Panc1 (cell line): Measurements from ENCODE around the gene RGCC. TPM values are rescaled to one million over a fixed set of nuclear protein-coding genes. Genes with fewer than 3 reads are reported as not detected.

Experiments
- ATAC-seq: fragments of 200-7000 bp; cut with Tn5 transposase; 2 replicates; pipeline ENCODE4 v1.9.1; 2020; ENCODE audit warnings: mild to moderate bottlenecking, moderate library complexity
- BruUV-seq: library from RNA; stranded (reverse); fragments of 400-500 nt; replicated peaks from 2 replicates; lab custom pipeline; 2021; lab: Mats Ljungman, UMichigan
- CTCF ChIA-PET: fragments of 300-600 bp; sonication (Branson Sonifier 250); formaldehyde crosslinking; loops from one replicate; lab custom pipeline; 2022; ENCODE audit warnings: antibody characterized with exemption; lab: Charles Lee
- POLR2A ChIA-PET: fragments of 300-600 bp; sonication (Branson Sonifier 250); formaldehyde crosslinking; loops from one replicate; lab custom pipeline; 2022; ENCODE audit warnings: antibody characterized with exemption; lab: Charles Lee
- DNase-seq: peaks from one replicate; pipeline ENCODE4 v3.0.0-alpha.2; 2010; ENCODE audit warnings: low read depth, low spot score
- H3K27ac ChIP-seq: 2 replicates; pipeline ENCODE4 v1.5.1; 2011; ENCODE audit warnings: mild to moderate bottlenecking, low read length, inconsistent platforms
- H3K27me3 ChIP-seq: fragments of 200-500 bp; sonication (Bioruptor generic); 2 replicates; pipeline ENCODE4 v1.6.0; 2014; ENCODE audit warnings: low read length, inconsistent platforms; ENCODE audit not compliant: control insufficient read depth, insufficient read depth
- H3K36me3 ChIP-seq: fragments of 200-500 bp; sonication (Bioruptor generic); 2 replicates; pipeline ENCODE4 v1.5.1; 2014; ENCODE audit warnings: inconsistent platforms, mild to moderate bottlenecking, low read length, moderate library complexity; ENCODE audit not compliant: control insufficient read depth, insufficient read depth
- H3K4me1 ChIP-seq: 2 replicates; pipeline ENCODE4 v1.5.1; 2011; ENCODE audit warnings: inconsistent platforms, mild to moderate bottlenecking, low read length, moderate library complexity; ENCODE audit not compliant: control insufficient read depth, insufficient read depth
- H3K4me3 ChIP-seq, 2 experiments: 2 replicates each; pipeline ENCODE4 v1.5.1; 2011 to 2012; ENCODE audit warnings: low read depth in 2 of 2, low read length in 2 of 2, mild to moderate bottlenecking in 2 of 2, inconsistent platforms in 1 of 2, moderate library complexity in 1 of 2
- H3K9me3 ChIP-seq: fragments of 200-500 bp; sonication (Bioruptor generic); 2 replicates; pipeline ENCODE4 v1.5.1; 2014; ENCODE audit warnings: low read depth, mild to moderate bottlenecking, inconsistent platforms, low read length, moderate library complexity; ENCODE audit not compliant: control insufficient read depth, insufficient read depth
- CTCF ChIP-seq: fragments of 450-650 bp; IDR thresholded peaks from 2 replicates; pipeline ENCODE4 v1.5.1; 2017; ENCODE audit warnings: mild to moderate bottlenecking
- POLR2AphosphoS5 ChIP-seq: IDR thresholded peaks from 2 replicates; pipeline ENCODE4 v1.6.1; 2012; ENCODE audit warnings: mild to moderate bottlenecking, low read depth, low read length, moderate library complexity
- SIN3A ChIP-seq: IDR thresholded peaks from 2 replicates; pipeline ENCODE4 v1.6.1; 2012; ENCODE audit warnings: low read depth, mild to moderate bottlenecking, low read length, moderate library complexity, borderline replicate concordance; ENCODE audit not compliant: insufficient read depth
- TCF7L2 ChIP-seq: IDR thresholded peaks from 2 replicates; pipeline ENCODE4 v1.6.1; 2011; ENCODE audit warnings: mild to moderate bottlenecking, low read depth, low read length, inconsistent platforms
- in situ Hi-C: cut with HindIII; loops from 2 replicates; pipeline ENCODE4 v1.10.0; 2016; ENCODE audit warnings: low sequenced_read_pairs, low pct_unique_long_range_greater_than_20kb
- intact Hi-C: fragments of 100-400 bp; cut with micrococcal nuclease; formaldehyde crosslinking; loops from one replicate; pipeline ENCODE4 v1.10.0; 2022; ENCODE audit not compliant: unreplicated experiment
- total RNA-seq: library from RNA; stranded (reverse); gene quantifications from one replicate; pipeline ENCODE4 v1.2.1, GENCODE V29; 2021; ENCODE audit not compliant: unreplicated experiment
- TF ChIP-seq, protein P1 (sequence below), 2 experiments: IDR thresholded peaks; 2 replicates each; pipeline ENCODE4 v1.6.1; 2011 to 2012; ENCODE audit warnings: low read depth in 2 of 2, control low read depth in 1 of 2, low read length in 1 of 2, mild to moderate bottlenecking in 1 of 2, moderate library complexity in 1 of 2; ENCODE audit not compliant: insufficient read depth in 1 of 2

RGCC gene
- total RNA-seq, 1 experiment from 2014 or later = 6.7 TPM

DNA sequence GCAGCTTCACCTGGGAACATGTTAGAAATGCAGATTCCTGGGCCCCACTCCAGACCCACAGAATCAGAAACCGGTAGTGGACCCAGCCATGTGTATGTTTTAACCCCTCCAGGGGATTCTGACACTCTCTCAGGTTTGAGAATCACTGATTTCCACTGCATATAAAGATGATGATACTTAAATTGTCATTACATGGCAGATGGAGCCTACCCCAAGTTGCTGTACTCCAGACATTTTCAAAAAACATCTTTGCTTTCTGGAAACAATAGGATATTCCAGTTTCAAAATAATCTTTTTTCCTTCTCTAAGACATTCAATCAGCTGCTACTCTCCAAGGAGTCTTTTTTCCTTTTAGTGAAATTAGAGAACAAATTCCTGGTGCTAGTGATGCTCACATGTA is 48.6 kb upstream of the RGCC start:
- Histone ChIP-seq H3K4me1 (no peaks in the 10 kb centered on the region), H3K27me3 (no peaks in the 10 kb centered on the region), H3K27ac (no peak overlapping the region), H3K9me3 (no peaks in the 10 kb centered on the region), H3K4me3 (no peak overlapping the region), H3K36me3 (no peaks in the 10 kb centered on the region)
- POLR2A ChIA-PET = interaction anchor here (0.6 kb wide), 1 partner anchor 639 kb away, joined by 4 read pairs; no protein-coding TSS in a partner anchor
- intact Hi-C loops (no loop called here), in situ Hi-C loops (no loop called here)
- no peak for TF ChIP-seq POLR2AphosphoS5
- TF ChIP-seq, protein P1, sequence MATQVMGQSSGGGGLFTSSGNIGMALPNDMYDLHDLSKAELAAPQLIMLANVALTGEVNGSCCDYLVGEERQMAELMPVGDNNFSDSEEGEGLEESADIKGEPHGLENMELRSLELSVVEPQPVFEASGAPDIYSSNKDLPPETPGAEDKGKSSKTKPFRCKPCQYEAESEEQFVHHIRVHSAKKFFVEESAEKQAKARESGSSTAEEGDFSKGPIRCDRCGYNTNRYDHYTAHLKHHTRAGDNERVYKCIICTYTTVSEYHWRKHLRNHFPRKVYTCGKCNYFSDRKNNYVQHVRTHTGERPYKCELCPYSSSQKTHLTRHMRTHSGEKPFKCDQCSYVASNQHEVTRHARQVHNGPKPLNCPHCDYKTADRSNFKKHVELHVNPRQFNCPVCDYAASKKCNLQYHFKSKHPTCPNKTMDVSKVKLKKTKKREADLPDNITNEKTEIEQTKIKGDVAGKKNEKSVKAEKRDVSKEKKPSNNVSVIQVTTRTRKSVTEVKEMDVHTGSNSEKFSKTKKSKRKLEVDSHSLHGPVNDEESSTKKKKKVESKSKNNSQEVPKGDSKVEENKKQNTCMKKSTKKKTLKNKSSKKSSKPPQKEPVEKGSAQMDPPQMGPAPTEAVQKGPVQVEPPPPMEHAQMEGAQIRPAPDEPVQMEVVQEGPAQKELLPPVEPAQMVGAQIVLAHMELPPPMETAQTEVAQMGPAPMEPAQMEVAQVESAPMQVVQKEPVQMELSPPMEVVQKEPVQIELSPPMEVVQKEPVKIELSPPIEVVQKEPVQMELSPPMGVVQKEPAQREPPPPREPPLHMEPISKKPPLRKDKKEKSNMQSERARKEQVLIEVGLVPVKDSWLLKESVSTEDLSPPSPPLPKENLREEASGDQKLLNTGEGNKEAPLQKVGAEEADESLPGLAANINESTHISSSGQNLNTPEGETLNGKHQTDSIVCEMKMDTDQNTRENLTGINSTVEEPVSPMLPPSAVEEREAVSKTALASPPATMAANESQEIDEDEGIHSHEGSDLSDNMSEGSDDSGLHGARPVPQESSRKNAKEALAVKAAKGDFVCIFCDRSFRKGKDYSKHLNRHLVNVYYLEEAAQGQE (IDR thresholded peaks at IDR 0.05; ENCODE audit: insufficient read depth in 1 of 2, low read depth in 2 of 2, low read length in 1 of 2) = no peak
- TF ChIP-seq CTCF = no peak
- no peak for TF ChIP-seq SIN3A
- no peak for TF ChIP-seq TCF7L2
- ATAC-seq (no peak), DNase-seq (no peak)
- BruUV-seq = no TSS peak
- CTCF ChIA-PET = no interaction called here

- no peaks in the 10 kb centered on the region for H3K9me3 ChIP-seq
- H3K36me3 ChIP-seq = no peaks in the 10 kb centered on the region
- in situ Hi-C loops = no loop called here
- no peak overlapping the region for H3K4me3 ChIP-seq
- ATAC-seq = no peak
- H3K4me1 ChIP-seq = no peaks in the 10 kb centered on the region
- H3K27me3 ChIP-seq = no peaks in the 10 kb centered on the region
- CTCF ChIA-PET = no interaction called here
- TF ChIP-seq, protein P1 (IDR thresholded peaks at IDR 0.05; ENCODE audit: insufficient read depth in 1 of 2, low read depth in 2 of 2, low read length in 1 of 2) = no peak
- TF ChIP-seq TCF7L2 (no peak), POLR2AphosphoS5 (no peak), CTCF (no peak), SIN3A (no peak)
- POLR2A ChIA-PET = interaction anchor here (0.6 kb wide), 1 partner anchor 251 kb away, joined by 5 read pairs; no protein-coding TSS in a partner anchor
- BruUV-seq = no TSS peak
- H3K27ac ChIP-seq = no peak overlapping the region
- no peak for DNase-seq
- intact Hi-C loops = no loop called here
These were observed 47.7 kb upstream of the RGCC start for GRCh38 chr13:41409611-41410010.
